Esophagus muscularis mucosa (tissue), 3 donors: ENCODE data around the gene ATP5PO.

Source experiments
- CTCF ChIP-seq, 3 experiments: fragments of 200-600 bp in 2 of 3; fragments of 450-650 bp in 1 of 3; sonication (generic) in 2 of 3; IDR thresholded peaks; one replicate each; pipeline ENCODE4 v1.5.1; 2017 to 2019; ENCODE audit warnings: antibody characterized with exemption in 3 of 3, mild to moderate bottlenecking in 2 of 3, moderate library complexity in 1 of 3
- POLR2A ChIP-seq: fragments of 450-650 bp; IDR thresholded peaks from one replicate; pipeline ENCODE4 v1.6.1; 2017; ENCODE audit warnings: antibody characterized with exemption, moderate library complexity, mild to moderate bottlenecking, low read depth
- POLR2AphosphoS5 ChIP-seq, 2 donors: sonication (generic); formaldehyde crosslinking; IDR thresholded peaks; one replicate each; pipeline ENCODE4 v1.6.1; 2017; ENCODE audit warnings: antibody characterized with exemption in 2 of 2

GRCh38 chr21:33883118-33883517 lies 32.5 kb downstream of the ATP5PO start:
- no peak for TF ChIP-seq CTCF (IDR thresholded peaks at IDR 0.05)
- no peak for TF ChIP-seq POLR2A
- no peak for TF ChIP-seq POLR2AphosphoS5 (IDR thresholded peaks at IDR 0.05)
